CD8-positive, alpha-beta memory T cell (primary cell): ENCODE measurements around the gene PPM1K. TPM values are rescaled to one million over a fixed set of nuclear protein-coding genes. Genes with fewer than 3 reads are reported as not detected.
A peak's percentile ranks its signal among the peaks of the same experiment; 100 is the strongest.

Experiments used
- CTCF ChIA-PET: fragments of 350-600 bp; sonication (Branson Sonifier 250); formaldehyde crosslinking; loops from one replicate; lab custom pipeline; 2021; ENCODE audit warnings: antibody characterized with exemption; lab: Charles Lee
- POLR2A ChIA-PET: fragments of 350-600 bp; sonication (Branson Sonifier 250); formaldehyde crosslinking; loops from one replicate; lab custom pipeline; 2021; ENCODE audit warnings: antibody characterized with exemption; lab: Charles Lee
- DNase-seq, 5 donors: peaks; one replicate each; pipeline versions ENCODE4 v3.0.0 to v3.0.0-alpha.2; 2020 to 2022; ENCODE audit warnings: mixed read lengths in 1 of 5
- H3K27ac ChIP-seq: one replicate; pipeline ENCODE4 v1.7.0; 2013; ENCODE audit warnings: low read depth, mild to moderate bottlenecking, low read length, moderate library complexity
- H3K27me3 ChIP-seq: 2 replicates; pipeline ENCODE4 v1.7.0; 2013; ENCODE audit warnings: low read length, mild to moderate bottlenecking; ENCODE audit not compliant: insufficient read depth, poor library complexity, severe bottlenecking
- H3K36me3 ChIP-seq: 2 replicates; pipeline ENCODE4 v1.7.0; 2013; ENCODE audit warnings: mild to moderate bottlenecking, low read length, moderate library complexity; ENCODE audit not compliant: insufficient read depth
- H3K4me1 ChIP-seq: 2 replicates; pipeline ENCODE4 v1.7.0; 2013; ENCODE audit warnings: mild to moderate bottlenecking, low read length, moderate library complexity; ENCODE audit not compliant: insufficient read depth
- H3K4me3 ChIP-seq: 2 replicates; pipeline ENCODE4 v1.7.0; 2013; ENCODE audit warnings: mild to moderate bottlenecking, low read length
- H3K9me3 ChIP-seq: 2 replicates; pipeline ENCODE4 v1.7.0; 2013; ENCODE audit warnings: mild to moderate bottlenecking, low read length
- H3K27ac Mint-ChIP-seq, 8 donors: one replicate each; pipeline ENCODE4 v1.8.0; 2020 to 2021; ENCODE audit warnings: mixed read lengths in 8 of 8, mild to moderate bottlenecking in 6 of 8, inconsistent platforms in 3 of 8, moderate library complexity in 3 of 8
- H3K27me3 Mint-ChIP-seq, 2 donors: one replicate each; pipeline ENCODE4 v1.8.0; 2020 to 2021; ENCODE audit warnings: mixed read lengths in 2 of 2, mild to moderate bottlenecking in 1 of 2, moderate library complexity in 1 of 2
- H3K36me3 Mint-ChIP-seq, 3 donors: one replicate each; pipeline ENCODE4 v1.8.0; 2020 to 2021; ENCODE audit warnings: mixed read lengths in 3 of 3, inconsistent platforms in 1 of 3, mild to moderate bottlenecking in 1 of 3
- H3K4me1 Mint-ChIP-seq, 3 donors: one replicate each; pipeline ENCODE4 v1.8.0; 2020 to 2021; ENCODE audit warnings: mixed read lengths in 3 of 3, inconsistent platforms in 1 of 3, mild to moderate bottlenecking in 1 of 3
- H3K4me3 Mint-ChIP-seq, 7 donors: one replicate each; pipeline ENCODE4 v1.8.0; 2020 to 2021; ENCODE audit warnings: mixed read lengths in 7 of 7, mild to moderate bottlenecking in 6 of 7, moderate library complexity in 4 of 7, inconsistent platforms in 2 of 7
- H3K9me3 Mint-ChIP-seq, 5 donors: one replicate each; pipeline ENCODE4 v1.8.0; 2020 to 2022; ENCODE audit warnings: mixed read lengths in 5 of 5, mild to moderate bottlenecking in 3 of 5, moderate library complexity in 2 of 5, inconsistent platforms in 1 of 5
- polyA plus RNA-seq: library from polyadenylated mRNA; unstranded; fragments of 300-500 nt; fragmentation: Illumina TruSeq; gene quantifications from one replicate; pipeline ENCODE4 v1.2.3, GENCODE V29; 2021
- total RNA-seq, 2 experiments: library from RNA; stranded (reverse); gene quantifications; one replicate each; pipeline ENCODE4 v1.2.3, GENCODE V29; 2021

Gene PPM1K
- total and polyA plus RNA-seq, 3 experiments from 2014 or later: 38.2 to 81.9 (median 44.3) TPM

DNA sequence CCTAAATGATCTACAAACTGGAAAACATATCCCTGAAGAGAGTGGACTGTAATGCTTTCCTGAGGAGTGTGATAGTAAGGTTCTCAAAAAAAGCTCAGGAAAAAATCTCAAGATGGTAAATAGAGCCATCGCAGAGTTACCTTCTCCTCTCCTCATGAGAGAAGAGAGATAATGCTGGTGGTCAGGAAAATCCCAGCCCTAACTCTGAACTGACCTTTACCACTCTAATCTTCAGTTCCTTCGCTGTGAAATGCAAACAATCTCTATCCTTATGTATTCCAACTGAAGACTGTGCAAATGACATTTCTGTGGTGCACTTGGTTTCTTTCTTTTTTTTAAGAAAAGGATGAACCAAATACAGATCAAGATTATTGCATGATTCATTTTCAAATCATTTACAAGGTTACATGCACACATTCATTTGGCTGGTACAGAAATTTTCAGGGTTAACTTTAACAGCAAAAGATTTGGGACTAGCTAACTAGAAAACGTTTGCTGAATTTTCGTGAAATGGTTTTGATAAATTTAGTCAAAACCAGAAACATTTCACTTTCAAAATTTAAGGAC, 8.3 kb downstream of the PPM1K start:
- Mint-ChIP-seq H3K36me3 (peaks cover 0 to 59% (median 8%) of the 10 kb centered on the region in 3 donors), H3K4me1 (peaks cover 51 to 74% (median 73%) of the 10 kb centered on the region in 3 donors), H3K27ac (peak overlapping the region in 1 of 8 donors; percentile 58), H3K27me3 (no peaks in the 10 kb centered on the region), H3K9me3 (no peaks in the 10 kb centered on the region), H3K4me3 (no peak overlapping the region)
- Histone ChIP-seq H3K9me3 (no peaks in the 10 kb centered on the region), H3K36me3 (no peaks in the 10 kb centered on the region), H3K4me1 (peaks cover 17% of the 10 kb centered on the region), H3K27ac (no peak overlapping the region), H3K27me3 (no peaks in the 10 kb centered on the region), H3K4me3 (no peak overlapping the region)
- CTCF ChIA-PET: interaction anchor here (0.6 to 1.0 kb wide), 3 partner anchors 8 to 240 kb away, joined by 3 to 7 read pairs (median 4); partner anchors contain the start of gene PPM1K
- DNase-seq: no peak
- POLR2A ChIA-PET: interaction anchor here (1.4 kb wide), 1 partner anchor 8 kb away, joined by 5 read pairs; the partner anchor contains the start of gene PPM1K

DNA sequence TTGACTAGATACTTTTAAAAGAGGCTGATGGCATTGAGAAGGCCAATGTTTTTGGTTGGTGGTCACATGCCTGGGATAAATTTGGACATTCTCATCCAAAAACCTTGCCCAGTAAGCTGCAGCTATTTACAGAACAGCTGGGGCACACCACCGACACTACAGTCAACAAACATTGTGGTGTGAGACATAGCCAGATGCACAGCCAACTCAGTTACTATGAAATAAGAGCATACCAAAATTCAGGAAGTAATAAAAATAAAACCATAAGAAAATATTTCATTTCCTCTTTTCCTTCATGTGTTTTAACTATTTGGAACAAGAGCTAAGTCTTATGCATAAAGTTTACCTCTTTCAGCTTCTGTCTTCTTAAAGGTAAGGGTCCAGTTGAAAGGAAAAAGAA, 8.8 kb downstream of the PPM1K start:
- no peak for DNase-seq
- Mint-ChIP-seq H3K27ac (peak overlapping the region in 2 of 8 donors; percentile 5 to 58), H3K36me3 (peaks cover 0 to 62% (median 10%) of the 10 kb centered on the region in 3 donors), H3K4me1 (peaks cover 49 to 72% (median 68%) of the 10 kb centered on the region in 3 donors), H3K9me3 (no peaks in the 10 kb centered on the region), H3K4me3 (no peak overlapping the region), H3K27me3 (no peaks in the 10 kb centered on the region)
- H3K27me3 ChIP-seq: no peaks in the 10 kb centered on the region
- no peaks in the 10 kb centered on the region for H3K36me3 ChIP-seq
- POLR2A ChIA-PET: interaction anchor here (1.4 kb wide), 1 partner anchor 9 kb away, joined by 5 read pairs; the partner anchor contains the start of gene PPM1K
- H3K9me3 ChIP-seq: no peaks in the 10 kb centered on the region
- no peak overlapping the region for H3K27ac ChIP-seq
- peaks cover 13% of the 10 kb centered on the region for H3K4me1 ChIP-seq
- H3K4me3 ChIP-seq: no peak overlapping the region
- CTCF ChIA-PET: interaction anchor here (1.0 kb wide), 1 partner anchor 8 kb away, joined by 7 read pairs; the partner anchor contains the start of gene PPM1K

DNA sequence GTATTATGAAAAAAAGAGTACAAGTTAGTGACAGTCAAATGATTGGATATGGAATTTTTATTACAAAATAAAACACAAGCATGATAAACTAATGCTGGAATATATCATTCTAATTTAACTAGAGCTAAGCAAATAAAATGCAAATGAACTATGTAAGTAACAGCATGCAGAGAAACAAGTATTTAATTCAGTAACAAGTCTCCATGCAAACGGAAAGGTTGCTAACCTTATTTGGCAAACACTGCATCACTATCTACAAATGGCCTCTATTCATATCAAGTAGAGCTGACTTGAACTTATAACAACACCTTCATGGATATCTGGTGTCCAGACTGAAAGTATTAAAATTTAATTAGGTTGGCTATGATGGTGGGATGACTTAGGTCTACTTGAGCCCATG, 15.4 kb downstream of the PPM1K start:
- DNase-seq: no peak
- Mint-ChIP-seq H3K4me1 (peaks cover 10 to 18% (median 16%) of the 10 kb centered on the region in 3 donors), H3K36me3 (peaks cover 3 to 38% (median 15%) of the 10 kb centered on the region in 3 donors), H3K9me3 (no peaks in the 10 kb centered on the region), H3K4me3 (no peak overlapping the region), H3K27me3 (no peaks in the 10 kb centered on the region), H3K27ac (peak overlapping the region in 3 of 8 donors; percentile 6 to 42 (median 23))
- H3K4me1 ChIP-seq: no peaks in the 10 kb centered on the region
- no peak overlapping the region for H3K27ac ChIP-seq
- H3K27me3 ChIP-seq: no peaks in the 10 kb centered on the region
- ChIA-PET CTCF (interaction anchor here (0.6 kb wide), 1 partner anchor 35 kb away, joined by 4 read pairs; no protein-coding TSS in a partner anchor), POLR2A (no interaction called here)
- no peak overlapping the region for H3K4me3 ChIP-seq
- no peaks in the 10 kb centered on the region for H3K9me3 ChIP-seq
- H3K36me3 ChIP-seq: peaks cover 25% of the 10 kb centered on the region

DNA sequence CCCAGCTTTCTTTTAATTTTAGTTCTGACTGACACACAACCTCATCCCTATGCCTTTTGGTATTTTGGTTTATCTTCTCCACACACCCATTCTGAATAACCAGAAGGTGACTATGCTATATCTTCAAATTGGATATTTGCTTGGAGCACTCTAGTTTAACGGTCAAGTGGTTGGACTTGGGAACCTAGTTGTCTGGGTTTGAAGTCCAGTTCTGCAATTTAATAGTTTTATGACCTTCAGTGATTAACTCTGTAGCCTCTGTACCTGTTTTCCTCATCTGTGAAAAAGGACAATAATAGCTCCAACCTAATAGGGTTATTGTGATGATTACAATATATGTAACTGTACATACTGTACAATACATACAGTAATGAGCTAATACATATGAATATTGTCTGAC, 20.0 kb downstream of the PPM1K start:
- no peak overlapping the region for H3K27ac ChIP-seq
- CTCF ChIA-PET: interaction anchor here (3.2 kb wide), 1 partner anchor 20 kb away, joined by 10 read pairs; the partner anchor contains the start of gene PPM1K
- Mint-ChIP-seq H3K4me3 (no peak overlapping the region), H3K9me3 (no peaks in the 10 kb centered on the region), H3K4me1 (peaks cover 0 to 1% (median 0%) of the 10 kb centered on the region in 3 donors), H3K27me3 (no peaks in the 10 kb centered on the region), H3K36me3 (peaks cover 3 to 47% (median 18%) of the 10 kb centered on the region in 3 donors), H3K27ac (peak overlapping the region in 1 of 8 donors; percentile 16)
- no peaks in the 10 kb centered on the region for H3K4me1 ChIP-seq
- peaks cover 36% of the 10 kb centered on the region for H3K36me3 ChIP-seq
- H3K4me3 ChIP-seq: no peak overlapping the region
- H3K27me3 ChIP-seq: no peaks in the 10 kb centered on the region
- no peak for DNase-seq
- POLR2A ChIA-PET: no interaction called here
- H3K9me3 ChIP-seq: no peaks in the 10 kb centered on the region

DNA sequence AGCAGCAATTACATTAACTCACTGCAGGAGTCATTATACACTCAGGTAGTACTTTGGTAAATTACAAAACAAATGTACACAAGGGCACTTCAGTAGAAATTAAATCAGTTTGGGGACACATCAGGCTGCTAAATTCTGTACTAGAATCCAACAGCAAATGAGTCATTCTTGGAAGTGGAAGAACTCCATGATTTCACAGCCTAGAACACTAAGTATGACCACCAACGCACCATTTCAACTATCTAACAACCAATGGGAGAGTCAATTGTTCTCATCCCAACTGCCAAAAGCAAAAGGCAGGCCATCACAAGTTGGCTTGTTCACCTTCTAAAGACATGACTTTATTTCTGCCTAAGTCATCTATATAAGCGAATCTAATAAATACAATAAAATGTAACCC, 26.6 kb downstream of the PPM1K start:
- H3K27ac Mint-ChIP-seq: peak overlapping the region in 2 of 8 donors; percentile 22 to 32
- Histone ChIP-seq H3K27me3 (no peaks in the 10 kb centered on the region), H3K4me1 (no peaks in the 10 kb centered on the region), H3K36me3 (peaks cover 7% of the 10 kb centered on the region), H3K4me3 (no peak overlapping the region), H3K9me3 (no peaks in the 10 kb centered on the region), H3K27ac (no peak overlapping the region)
- peaks cover 0 to 3% of the 10 kb centered on the region in 2 donors for H3K27me3 Mint-ChIP-seq
- CTCF ChIA-PET: no interaction called here
- DNase-seq: no peak
- no peak overlapping the region for H3K4me3 Mint-ChIP-seq
- H3K4me1 Mint-ChIP-seq: no peaks in the 10 kb centered on the region
- POLR2A ChIA-PET: no interaction called here
- peaks cover 0 to 29% (median 11%) of the 10 kb centered on the region in 3 donors for H3K36me3 Mint-ChIP-seq
- no peaks in the 10 kb centered on the region for H3K9me3 Mint-ChIP-seq

DNA sequence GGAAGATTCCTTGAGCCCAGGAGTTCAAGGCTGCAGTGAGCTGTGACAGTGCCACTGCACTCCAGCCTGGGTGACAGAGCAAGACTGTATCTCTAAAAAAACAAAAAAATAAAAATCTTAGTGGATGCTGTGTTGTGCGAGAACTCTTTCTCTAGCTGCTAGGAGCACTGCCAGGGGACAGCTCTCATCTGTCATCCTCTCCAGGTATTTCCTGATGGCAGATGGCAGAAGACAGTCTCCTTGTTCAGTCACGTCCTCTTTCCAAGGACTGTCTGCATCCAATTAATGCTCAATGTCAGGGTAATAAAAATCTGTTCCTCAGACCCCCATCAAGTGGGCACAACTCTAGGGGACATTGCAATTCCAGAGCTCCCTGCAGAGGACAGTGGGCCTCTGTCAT, 29.2 kb downstream of the PPM1K start:
- ChIA-PET POLR2A (interaction anchor here (0.6 kb wide), 1 partner anchor 222 kb away, joined by 4 read pairs; no protein-coding TSS in a partner anchor), CTCF (interaction anchor here (1.2 kb wide), 1 partner anchor 43 kb away, joined by 3 read pairs; no protein-coding TSS in a partner anchor)
- Histone ChIP-seq H3K27ac (no peak overlapping the region), H3K4me1 (no peaks in the 10 kb centered on the region), H3K9me3 (no peaks in the 10 kb centered on the region), H3K4me3 (no peak overlapping the region), H3K36me3 (no peaks in the 10 kb centered on the region), H3K27me3 (no peaks in the 10 kb centered on the region)
- H3K27me3 Mint-ChIP-seq: peaks cover 0 to 4% of the 10 kb centered on the region in 2 donors
- H3K9me3 Mint-ChIP-seq: no peaks in the 10 kb centered on the region
- peaks cover 0 to 9% (median 6%) of the 10 kb centered on the region in 3 donors for H3K36me3 Mint-ChIP-seq
- H3K27ac Mint-ChIP-seq: no peak overlapping the region
- H3K4me3 Mint-ChIP-seq: no peak overlapping the region
- DNase-seq: no peak
- no peaks in the 10 kb centered on the region for H3K4me1 Mint-ChIP-seq

DNA sequence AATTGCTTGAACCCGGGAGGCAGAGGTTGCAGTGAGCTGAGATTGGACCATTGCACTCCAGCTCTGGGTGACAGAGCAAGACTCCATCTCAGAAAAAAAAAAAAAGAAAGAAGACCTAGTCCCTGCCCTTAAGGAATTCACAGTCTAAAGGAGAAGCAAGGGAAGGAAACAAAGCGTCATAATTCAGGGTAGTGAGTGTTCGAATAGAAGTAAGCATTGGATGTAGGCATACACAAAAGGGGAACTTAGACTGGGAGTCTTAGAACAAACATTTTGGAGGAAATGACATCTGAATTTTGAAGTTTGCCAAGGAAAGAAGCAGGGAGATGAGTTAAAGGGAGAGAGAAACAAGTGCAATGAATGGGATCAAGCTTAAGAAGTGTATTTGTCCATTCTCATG, 32.4 kb downstream of the PPM1K start:
- DNase-seq: no peak
- Mint-ChIP-seq H3K27ac (no peak overlapping the region), H3K4me3 (no peak overlapping the region), H3K36me3 (peaks cover 0 to 2% (median 0%) of the 10 kb centered on the region in 3 donors), H3K27me3 (peaks cover 0 to 4% of the 10 kb centered on the region in 2 donors), H3K9me3 (no peaks in the 10 kb centered on the region), H3K4me1 (no peaks in the 10 kb centered on the region)
- no peaks in the 10 kb centered on the region for H3K9me3 ChIP-seq
- POLR2A ChIA-PET: no interaction called here
- H3K36me3 ChIP-seq: no peaks in the 10 kb centered on the region
- H3K4me1 ChIP-seq: no peaks in the 10 kb centered on the region
- H3K27ac ChIP-seq: no peak overlapping the region
- H3K27me3 ChIP-seq: no peaks in the 10 kb centered on the region
- H3K4me3 ChIP-seq: no peak overlapping the region
- CTCF ChIA-PET: interaction anchor here (2.2 kb wide), 1 partner anchor 11 kb away, joined by 4 read pairs; no protein-coding TSS in a partner anchor

DNA sequence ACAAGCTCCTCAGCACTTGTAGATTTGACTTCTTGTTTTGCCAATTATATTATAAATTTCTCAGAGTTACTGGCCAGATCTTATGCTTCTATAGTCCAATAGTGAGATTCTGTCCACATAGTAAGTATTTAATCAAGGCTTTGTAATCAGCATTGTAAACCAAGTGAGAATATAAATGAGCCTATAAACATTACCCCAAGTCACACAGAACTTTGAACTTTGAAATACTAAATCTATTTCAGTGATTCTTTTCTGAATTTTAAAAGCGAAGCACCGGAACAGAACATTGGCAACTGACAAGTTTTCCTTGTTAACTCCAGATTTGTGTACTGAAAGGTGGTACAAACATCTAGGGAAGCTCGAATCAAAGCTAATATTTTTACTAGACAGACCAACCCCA, 37.2 kb downstream of the PPM1K start:
- Mint-ChIP-seq H3K27ac (no peak overlapping the region), H3K36me3 (no peaks in the 10 kb centered on the region), H3K9me3 (no peaks in the 10 kb centered on the region), H3K4me3 (no peak overlapping the region), H3K27me3 (peaks cover 0 to 4% of the 10 kb centered on the region in 2 donors), H3K4me1 (peaks cover 10 to 16% (median 15%) of the 10 kb centered on the region in 3 donors)
- H3K36me3 ChIP-seq: no peaks in the 10 kb centered on the region
- no peak for DNase-seq
- POLR2A ChIA-PET: no interaction called here
- CTCF ChIA-PET: interaction anchor here (1.4 kb wide), 2 partner anchors 23 to 268 kb away, joined by 3 read pairs; no protein-coding TSS in a partner anchor
- H3K9me3 ChIP-seq: no peaks in the 10 kb centered on the region
- H3K4me1 ChIP-seq: peaks cover 10% of the 10 kb centered on the region
- no peak overlapping the region for H3K27ac ChIP-seq
- H3K27me3 ChIP-seq: no peaks in the 10 kb centered on the region
- H3K4me3 ChIP-seq: no peak overlapping the region
